Right lobe of liver (tissue), 4 donors: ENCODE results near the gene C1orf210.

Experiments used
- CTCF ChIP-seq, 4 donors: fragments of 200-600 bp in 3 of 4; fragments of 450-650 bp in 1 of 4; IDR thresholded peaks; one replicate each; pipeline versions ENCODE4 v1.5.1 to v1.8.0; 2016 to 2022; ENCODE audit warnings: antibody characterized with exemption in 4 of 4, mild to moderate bottlenecking in 2 of 4
- POLR2A ChIP-seq: fragments of 450-650 bp; IDR thresholded peaks from one replicate; pipeline ENCODE4 v1.6.1; 2017; ENCODE audit warnings: antibody characterized with exemption, mild to moderate bottlenecking
- donor health status: DM: no; HTN: no; CAD: no.
- donor health status: DM: no; HTN: no; CAD: no.
- donor health status: DM: no; HTN: yes; CAD: no.

- TF ChIP-seq CTCF (IDR thresholded peaks at IDR 0.05) (no peak), POLR2A (no peak)
Measured at GRCh38 chr1:43255438-43256210, 29.8 kb downstream of the C1orf210 start.
